22Rv1 (cell line): ENCODE measurements around the gene WDFY2.

Experiments
- ZFX ChIP-seq: fragments of 450-650 bp; IDR thresholded peaks from 2 replicates; pipeline ENCODE4 v1.6.1; 2017; ENCODE audit warnings: antibody characterized with exemption, borderline replicate concordance
- TF ChIP-seq, protein P1 (sequence below): fragments of 450-650 bp; IDR thresholded peaks from 2 replicates; pipeline ENCODE4 v1.5.1; 2017; ENCODE audit warnings: mild to moderate bottlenecking

DNA sequence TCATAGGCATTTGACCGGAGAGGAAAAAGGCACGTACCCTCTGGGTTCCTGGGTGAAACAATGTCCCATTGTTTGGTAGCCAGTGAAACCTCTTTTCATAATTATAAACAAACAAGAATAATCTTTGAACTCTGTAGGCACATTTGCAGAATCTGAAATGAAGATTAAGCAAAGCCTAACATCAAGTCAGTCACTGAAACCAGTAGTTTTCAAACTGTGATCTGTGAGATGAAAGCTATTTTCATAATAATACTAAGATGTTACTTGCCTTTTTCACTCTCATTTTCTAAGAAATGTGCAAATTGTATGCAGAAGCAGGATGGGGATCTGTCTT is 105.4 kb downstream of the WDFY2 start:
- TF ChIP-seq, protein P1, sequence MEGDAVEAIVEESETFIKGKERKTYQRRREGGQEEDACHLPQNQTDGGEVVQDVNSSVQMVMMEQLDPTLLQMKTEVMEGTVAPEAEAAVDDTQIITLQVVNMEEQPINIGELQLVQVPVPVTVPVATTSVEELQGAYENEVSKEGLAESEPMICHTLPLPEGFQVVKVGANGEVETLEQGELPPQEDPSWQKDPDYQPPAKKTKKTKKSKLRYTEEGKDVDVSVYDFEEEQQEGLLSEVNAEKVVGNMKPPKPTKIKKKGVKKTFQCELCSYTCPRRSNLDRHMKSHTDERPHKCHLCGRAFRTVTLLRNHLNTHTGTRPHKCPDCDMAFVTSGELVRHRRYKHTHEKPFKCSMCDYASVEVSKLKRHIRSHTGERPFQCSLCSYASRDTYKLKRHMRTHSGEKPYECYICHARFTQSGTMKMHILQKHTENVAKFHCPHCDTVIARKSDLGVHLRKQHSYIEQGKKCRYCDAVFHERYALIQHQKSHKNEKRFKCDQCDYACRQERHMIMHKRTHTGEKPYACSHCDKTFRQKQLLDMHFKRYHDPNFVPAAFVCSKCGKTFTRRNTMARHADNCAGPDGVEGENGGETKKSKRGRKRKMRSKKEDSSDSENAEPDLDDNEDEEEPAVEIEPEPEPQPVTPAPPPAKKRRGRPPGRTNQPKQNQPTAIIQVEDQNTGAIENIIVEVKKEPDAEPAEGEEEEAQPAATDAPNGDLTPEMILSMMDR = no peak
- no peak for TF ChIP-seq ZFX
